NAMALWA (cell line): Measurements from ENCODE around the gene HAVCR1.

Experiments
- DNase-seq: peaks from one replicate; pipeline ENCODE4 v3.0.0-alpha.2; 2015; ENCODE audit warnings: low spot score

HAVCR1 gene

DNA sequence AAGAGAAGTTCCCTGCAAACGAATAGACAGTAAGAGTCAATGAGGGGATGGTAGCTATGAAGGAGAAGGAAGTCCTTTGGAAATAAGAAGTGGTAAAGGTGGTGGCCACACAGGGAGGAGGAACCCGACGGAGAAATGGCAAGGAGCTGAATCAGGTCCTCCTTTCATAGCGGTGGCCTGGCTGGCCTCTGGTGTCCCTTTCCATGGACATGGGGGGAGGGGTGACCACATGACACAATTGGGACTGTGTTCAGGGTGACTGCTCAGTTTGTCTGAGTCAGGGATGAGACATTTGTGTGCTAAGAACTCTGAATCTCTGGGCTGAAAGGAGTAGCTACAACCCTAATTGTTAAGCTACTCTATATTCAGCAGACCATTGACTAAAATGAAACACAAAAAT is 67.2 kb downstream of the HAVCR1 start:
- DNase-seq = no peak

DNA sequence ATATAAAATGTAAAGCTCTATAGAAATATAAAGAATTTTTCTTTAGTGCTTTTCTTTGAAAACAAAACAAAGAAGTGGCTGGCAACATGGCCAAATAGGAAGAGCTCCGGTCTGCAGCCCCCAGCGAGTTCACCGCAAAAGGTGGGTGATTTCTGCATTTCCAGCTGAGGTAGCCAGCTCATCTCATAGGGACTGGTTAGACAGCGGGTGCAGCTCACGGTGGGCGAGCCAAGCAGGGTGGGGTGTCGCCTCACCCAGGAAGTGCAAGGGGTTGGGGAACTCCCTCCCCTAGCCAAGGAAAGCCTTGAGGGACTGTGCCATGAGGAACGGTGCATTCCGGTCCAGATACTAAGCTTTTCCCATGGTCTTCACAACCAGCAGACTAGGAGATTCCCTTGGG is 74.9 kb downstream of the HAVCR1 start:
- DNase-seq = no peak

DNA sequence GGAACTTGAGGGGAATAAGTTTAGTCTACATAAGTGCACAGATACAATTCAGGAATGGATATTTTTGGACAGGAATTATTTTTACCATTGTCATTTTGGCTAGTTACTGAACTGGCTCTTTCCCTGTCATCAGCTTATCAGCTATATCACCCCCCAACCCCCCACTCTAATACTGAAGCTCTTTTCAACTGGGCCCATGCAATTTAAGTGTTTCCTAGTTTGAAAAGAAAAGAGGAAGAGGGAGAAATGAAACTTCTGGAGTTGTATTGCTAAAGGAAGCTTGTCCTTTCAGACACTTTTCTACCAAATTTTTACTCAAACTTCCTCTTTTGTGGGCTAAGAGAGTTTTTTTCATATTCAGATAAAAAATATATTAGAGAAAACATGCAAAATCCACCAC is 77.4 kb downstream of the HAVCR1 start:
- DNase-seq = peak; percentile 21
